ENCODE results near the gene FAM216B. TPM values are rescaled to one million over a fixed set of nuclear protein-coding genes. Genes with fewer than 3 reads are reported as not detected.
A peak's percentile ranks its signal among the peaks of the same experiment; 100 is the strongest.

FAM216B gene
- total and polyA plus RNA-seq, 2 donors (not counting 3 experiments of a cell fraction or from before 2014, with no cell fraction given), result not detected

DNA sequence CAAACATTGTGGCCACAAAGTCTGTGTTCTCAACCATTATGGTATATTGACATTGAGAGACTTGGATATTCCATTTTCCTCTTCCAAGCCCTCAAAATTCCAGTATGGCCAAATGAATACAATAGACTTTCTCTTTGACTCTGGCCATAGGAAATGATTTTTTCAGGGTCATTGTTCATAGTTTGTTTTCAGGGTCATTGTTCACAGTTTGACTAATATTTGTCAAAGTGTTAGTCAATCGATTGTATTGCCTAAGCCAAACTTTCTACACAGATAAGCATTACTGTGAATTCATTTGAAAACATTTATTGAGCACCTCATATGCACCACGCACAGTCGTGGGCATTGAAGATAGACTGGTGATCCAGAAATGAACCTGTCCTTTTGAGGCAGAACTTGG is 22.9 kb upstream of the FAM216B start:
- Histone ChIP-seq H2AFZ (ENCODE audit: low read depth, low read length) (no peak overlapping the region), H3K27ac (ENCODE audit: insufficient read depth, low read depth, low read length) (no peak overlapping the region), H3K9me1 (replicated peaks; ENCODE audit: control insufficient read depth, extremely low read depth, insufficient read depth, low read length) (no peaks in the 10 kb centered on the region), H3K9me3 (replicated peaks; ENCODE audit: control insufficient read depth, insufficient read depth, low read length) (no peaks in the 10 kb centered on the region), H3K9ac (replicated peaks; ENCODE audit: extremely low read depth, insufficient read depth, low read length) (no peak overlapping the region), H3K36me3 (ENCODE audit: control insufficient read depth in 2 of 2, extremely low read depth in 1 of 2, insufficient read depth in 2 of 2, low read length in 2 of 2) (no peaks in the 10 kb centered on the region), H3K4me1 (ENCODE audit: control insufficient read depth, extremely low read depth, insufficient read depth, low read length) (peaks cover 8% of the 10 kb centered on the region), H3K4me2 (ENCODE audit: insufficient read depth, low read length) (no peak overlapping the region), H3K79me2 (ENCODE audit: control insufficient read depth, insufficient read depth, low read length) (no peaks in the 10 kb centered on the region), H3K4me3 (replicated peaks in 1 of 3; ENCODE audit: insufficient read depth in 1 of 3, low read depth in 1 of 3, low read length in 3 of 3) (no peak overlapping the region), H3K27me3 (ENCODE audit: control insufficient read depth in 2 of 2, insufficient read depth in 2 of 2, low read length in 2 of 2) (peaks cover 0 to 2% of the 10 kb centered on the region in 2 experiments), H4K20me1 (replicated peaks; ENCODE audit: control insufficient read depth, extremely low read depth, insufficient read depth, low read length) (no peaks in the 10 kb centered on the region)
- DNase-seq (ENCODE audit: low read depth, low spot score), result peak; percentile 6
- ChIA-PET CTCF (no interaction called here), POLR2A (no interaction called here)
- BruUV-seq (replicated peaks), result no TSS peak
- intact Hi-C loops (cut with micrococcal nuclease) (no loop called here), dilution Hi-C loops (cut with MboI; ENCODE audit: extremely low pct_ligation_motif_present, low sequenced_read_pairs) (no loop called here)
- FAIRE-seq, result no peak
- TF ChIP-seq MAX (IDR thresholded peaks at IDR 0.05; ENCODE audit: insufficient read depth, insufficient read length), result no peak

GRCh38 chr13:42760951-42761350 is 20.4 kb upstream of the FAM216B start:
- TF ChIP-seq MAX (IDR thresholded peaks at IDR 0.05; ENCODE audit: insufficient read depth, insufficient read length) (no peak), GATA2 (IDR thresholded peaks at IDR 0.05; ENCODE audit: insufficient read depth, insufficient read length, low read depth, low read length) (no peak), POLR2A (IDR thresholded peaks at IDR 0.05; ENCODE audit: low read depth, low read length) (no peak), EZH2 (IDR thresholded peaks at IDR 0.05; ENCODE audit: borderline replicate concordance, low read depth, low read length, severe bottlenecking) (no peak), POLR2AphosphoS5 (IDR thresholded peaks at IDR 0.05; ENCODE audit: insufficient read depth, low read depth, low read length) (no peak), FOS (IDR thresholded peaks at IDR 0.05; ENCODE audit: borderline replicate concordance, insufficient read depth, low read length) (no peak), MYC (IDR thresholded peaks at IDR 0.05; ENCODE audit: low read depth, low read length) (no peak), CTCF (IDR thresholded peaks at IDR 0.05; ENCODE audit: extremely low read depth in 1 of 2, insufficient read depth in 1 of 2, low read depth in 1 of 2, low read length in 2 of 2) (no peak), JUN (IDR thresholded peaks at IDR 0.05; ENCODE audit: borderline replicate concordance, insufficient read depth, insufficient read length, low read depth) (no peak)
- Histone ChIP-seq H3K27me3 (ENCODE audit: control insufficient read depth in 2 of 2, insufficient read depth in 2 of 2, low read length in 2 of 2) (no peaks in the 10 kb centered on the region), H3K4me1 (ENCODE audit: control insufficient read depth, extremely low read depth, insufficient read depth, low read length) (peaks cover 8% of the 10 kb centered on the region), H3K4me2 (ENCODE audit: insufficient read depth, low read length) (no peak overlapping the region), H3K36me3 (ENCODE audit: control insufficient read depth in 2 of 2, extremely low read depth in 1 of 2, insufficient read depth in 2 of 2, low read length in 2 of 2) (no peaks in the 10 kb centered on the region), H2AFZ (ENCODE audit: low read depth, low read length) (no peak overlapping the region), H3K4me3 (replicated peaks in 1 of 3; ENCODE audit: insufficient read depth in 1 of 3, low read depth in 1 of 3, low read length in 3 of 3) (no peak overlapping the region), H3K9ac (replicated peaks; ENCODE audit: extremely low read depth, insufficient read depth, low read length) (no peak overlapping the region), H3K9me1 (replicated peaks; ENCODE audit: control insufficient read depth, extremely low read depth, insufficient read depth, low read length) (no peaks in the 10 kb centered on the region), H4K20me1 (replicated peaks; ENCODE audit: control insufficient read depth, extremely low read depth, insufficient read depth, low read length) (no peaks in the 10 kb centered on the region), H3K79me2 (ENCODE audit: control insufficient read depth, insufficient read depth, low read length) (no peaks in the 10 kb centered on the region), H3K9me3 (replicated peaks; ENCODE audit: control insufficient read depth, insufficient read depth, low read length) (no peaks in the 10 kb centered on the region), H3K27ac (ENCODE audit: insufficient read depth, low read depth, low read length) (no peak overlapping the region)
- CTCF ChIA-PET, result no interaction called here
- no peak for DNase-seq (ENCODE audit: low read depth, low spot score)
- no TSS peak for BruUV-seq (replicated peaks)
- dilution Hi-C loops (cut with MboI; ENCODE audit: extremely low pct_ligation_motif_present, low sequenced_read_pairs), result no loop called here
- POLR2A ChIA-PET, result no interaction called here
- no peak for FAIRE-seq
- intact Hi-C loops (cut with micrococcal nuclease), result no loop called here
